GM10266 (cell line): Measurements from ENCODE around the gene TTLL11.

Source experiments
- DNase-seq: peaks from one replicate; pipeline ENCODE4 v3.0.0; 2012; ENCODE audit errors: extremely low spot score
- CTCF ChIP-seq: IDR thresholded peaks from 2 replicates; pipeline ENCODE4 v1.5.1; 2012; ENCODE audit warnings: mild to moderate bottlenecking, low read depth; ENCODE audit not compliant: control insufficient read depth, insufficient read depth; ENCODE audit errors: missing control alignments

The TTLL11 gene

GRCh38 chr9:121813519-121814210, 279.4 kb downstream of the TTLL11 start:
- TF ChIP-seq CTCF, result no peak

GRCh38 chr9:121812159-121812735, 280.9 kb downstream of the TTLL11 start:
- no peak for TF ChIP-seq CTCF

More at GRCh38 chr9:121813519-121814210, 279.4 kb downstream of the TTLL11 start:
- no peak for DNase-seq

GRCh38 chr9:121811751-121812150, 281.4 kb downstream of the TTLL11 start:
- no peak for DNase-seq
- TF ChIP-seq CTCF, result no peak

More at GRCh38 chr9:121812159-121812735, 280.9 kb downstream of the TTLL11 start:
- no peak for DNase-seq

GRCh38 chr9:121811140-121811539, 282.0 kb downstream of the TTLL11 start:
- DNase-seq, result no peak
- TF ChIP-seq CTCF, result no peak

- no peak for DNase-seq
- TF ChIP-seq CTCF, result no peak
These were observed 282.6 kb downstream of the TTLL11 start for GRCh38 chr9:121810489-121810888.

- TF ChIP-seq CTCF, result no peak
These were observed 283.6 kb downstream of the TTLL11 start for GRCh38 chr9:121809356-121810050.

GRCh38 chr9:121808781-121809180, 284.3 kb downstream of the TTLL11 start:
- TF ChIP-seq CTCF, result no peak
- no peak for DNase-seq

More at GRCh38 chr9:121809356-121810050, 283.6 kb downstream of the TTLL11 start:
- no peak for DNase-seq
